OCI-LY1 (cell line): ENCODE data around the gene C19orf25.

Experiments used
- H2AFZ ChIP-seq: fragments of 200-600 bp; sonication (generic), shearing (Covaris generic); 2 replicates; pipeline ENCODE4 v1.6.0; 2014; ENCODE audit warnings: antibody characterized with exemption, mild to moderate bottlenecking, low read length
- H3F3A ChIP-seq: fragments of 200-600 bp; sonication (generic), shearing (Covaris generic); 2 replicates; pipeline ENCODE4 v1.6.0; 2014; ENCODE audit warnings: mild to moderate bottlenecking, antibody characterized with exemption, low read length, moderate library complexity; ENCODE audit not compliant: insufficient read depth
- H3K27ac ChIP-seq: fragments of 200-600 bp; sonication (generic); 2 replicates; pipeline ENCODE4 v1.5.1; 2014; ENCODE audit warnings: low read length, mixed run types, mild to moderate bottlenecking, low read depth; ENCODE audit not compliant: poor library complexity, severe bottlenecking
- H3K27me3 ChIP-seq: fragments of 200-600 bp; sonication (generic); 2 replicates; pipeline ENCODE4 v1.6.0; 2014; ENCODE audit warnings: antibody characterized with exemption, mild to moderate bottlenecking, low read length, moderate library complexity; ENCODE audit not compliant: insufficient read depth
- H3K36me3 ChIP-seq: fragments of 200-600 bp; sonication (generic); 2 replicates; pipeline ENCODE4 v1.6.1; 2014; ENCODE audit warnings: mild to moderate bottlenecking, antibody characterized with exemption, low read length, moderate library complexity, mixed read lengths; ENCODE audit not compliant: insufficient read depth
- H3K4me1 ChIP-seq: fragments of 200-600 bp; sonication (generic); 2 replicates; pipeline ENCODE4 v1.5.1; 2014; ENCODE audit warnings: mild to moderate bottlenecking, low read length, moderate library complexity; ENCODE audit not compliant: insufficient read depth, severe bottlenecking
- H3K4me2 ChIP-seq: fragments of 200-600 bp; sonication (generic), shearing (Covaris generic); 2 replicates; pipeline ENCODE4 v1.6.1; 2014; ENCODE audit warnings: low read length
- H3K4me3 ChIP-seq: fragments of 200-600 bp; sonication (generic); 2 replicates; pipeline ENCODE4 v1.5.1; 2014; ENCODE audit warnings: low read length, low read depth, mild to moderate bottlenecking, mixed read lengths; ENCODE audit not compliant: poor library complexity, severe bottlenecking
- H3K79me2 ChIP-seq: fragments of 200-600 bp; shearing (Covaris generic); 2 replicates; pipeline ENCODE4 v1.6.1; 2016; ENCODE audit warnings: mixed run types, low read length, mixed read lengths; ENCODE audit not compliant: insufficient read depth
- H3K9ac ChIP-seq: fragments of 200-600 bp; sonication (generic), shearing (Covaris generic); 2 replicates; pipeline ENCODE4 v1.6.1; 2014; ENCODE audit warnings: mild to moderate bottlenecking, low read length, mixed read lengths
- H3K9me2 ChIP-seq: fragments of 200-600 bp; sonication (generic), shearing (Covaris generic); 2 replicates; pipeline ENCODE4 v1.6.1; 2014; ENCODE audit warnings: low read depth, mild to moderate bottlenecking, low read length, mixed read lengths
- H3K9me3 ChIP-seq: fragments of 200-600 bp; shearing (Covaris generic); 2 replicates; pipeline ENCODE4 v1.6.1; 2014; ENCODE audit warnings: low read length, mixed read lengths
- H4K20me1 ChIP-seq: fragments of 200-600 bp; sonication (generic), shearing (Covaris generic); 2 replicates; pipeline ENCODE4 v1.6.0; 2016; ENCODE audit warnings: mild to moderate bottlenecking, low read length; ENCODE audit not compliant: insufficient read depth
- CTCF ChIP-seq: fragments of 200-600 bp; sonication (generic), shearing (Covaris generic); IDR thresholded peaks from 2 replicates; pipeline ENCODE4 v1.5.1; 2017; ENCODE audit warnings: mild to moderate bottlenecking, antibody characterized with exemption, low read length, moderate library complexity, mixed read lengths
- EZH2 ChIP-seq: fragments of 200-600 bp; sonication (generic), shearing (Covaris generic); IDR thresholded peaks from 2 replicates; pipeline ENCODE4 v1.8.0; 2017; ENCODE audit warnings: borderline replicate concordance, mixed run types, mild to moderate bottlenecking, antibody characterized with exemption, low read length, moderate library complexity, mixed read lengths

Gene C19orf25

GRCh38 chr19:1494115-1494815, 15.2 kb upstream of the C19orf25 start:
- Histone ChIP-seq H3K4me3 (no peak overlapping the region), H3K27ac (no peak overlapping the region), H3K36me3 (no peaks in the 10 kb centered on the region), H3K9me2 (no peaks in the 10 kb centered on the region), H2AFZ (no peak overlapping the region), H3K9me3 (no peaks in the 10 kb centered on the region), H3K4me1 (peaks cover 12% of the 10 kb centered on the region), H3K27me3 (no peaks in the 10 kb centered on the region), H3K9ac (no peak overlapping the region), H4K20me1 (no peaks in the 10 kb centered on the region), H3F3A (no peaks in the 10 kb centered on the region), H3K79me2 (no peaks in the 10 kb centered on the region), H3K4me2 (no peak overlapping the region)
- TF ChIP-seq EZH2 (no peak), CTCF (no peak)

GRCh38 chr19:1492474-1493006, 13.5 kb upstream of the C19orf25 start:
- Histone ChIP-seq H3F3A (no peaks in the 10 kb centered on the region), H3K4me2 (no peak overlapping the region), H3K9me3 (no peaks in the 10 kb centered on the region), H3K4me1 (peaks cover 13% of the 10 kb centered on the region), H3K27ac (no peak overlapping the region), H3K79me2 (no peaks in the 10 kb centered on the region), H3K9ac (no peak overlapping the region), H3K27me3 (no peaks in the 10 kb centered on the region), H4K20me1 (no peaks in the 10 kb centered on the region), H3K9me2 (no peaks in the 10 kb centered on the region), H3K4me3 (no peak overlapping the region), H3K36me3 (no peaks in the 10 kb centered on the region), H2AFZ (no peak overlapping the region)
- TF ChIP-seq CTCF (no peak), EZH2 (no peak)

GRCh38 chr19:1491849-1492170, 12.8 kb upstream of the C19orf25 start:
- no peaks in the 10 kb centered on the region for H4K20me1 ChIP-seq
- peaks cover 13% of the 10 kb centered on the region for H3K4me1 ChIP-seq
- H3K4me2 ChIP-seq, result no peak overlapping the region
- H3K9me2 ChIP-seq, result no peaks in the 10 kb centered on the region
- no peak overlapping the region for H2AFZ ChIP-seq
- no peaks in the 10 kb centered on the region for H3K9me3 ChIP-seq
- H3K27ac ChIP-seq, result no peak overlapping the region
- TF ChIP-seq CTCF (no peak), EZH2 (no peak)
- no peaks in the 10 kb centered on the region for H3F3A ChIP-seq
- no peaks in the 10 kb centered on the region for H3K36me3 ChIP-seq
- no peak overlapping the region for H3K4me3 ChIP-seq
- H3K79me2 ChIP-seq, result no peaks in the 10 kb centered on the region
- no peaks in the 10 kb centered on the region for H3K27me3 ChIP-seq
- H3K9ac ChIP-seq, result no peak overlapping the region
